Neuronal stem cell (in vitro differentiated cells): ENCODE measurements around the gene LYZL6.

Source experiments
- DNase-seq: peaks from one replicate; pipeline ENCODE4 v3.0.0-alpha.2; 2013; ENCODE audit warnings: low spot score
- H2AFZ ChIP-seq: one replicate; pipeline ENCODE4 v1.6.1; 2013; ENCODE audit warnings: mild to moderate bottlenecking, low read length, inconsistent platforms
- H2AK5ac ChIP-seq: 2 replicates; pipeline ENCODE4 v1.6.1; 2013; ENCODE audit warnings: low read depth, mild to moderate bottlenecking, inconsistent platforms, low read length, moderate library complexity, mixed read lengths
- H2BK120ac ChIP-seq: 2 replicates; pipeline ENCODE4 v1.6.1; 2013; ENCODE audit warnings: low read depth, mild to moderate bottlenecking, inconsistent platforms, low read length, moderate library complexity, mixed read lengths
- H2BK12ac ChIP-seq: one replicate; pipeline ENCODE4 v1.6.1; 2013; ENCODE audit warnings: low read length, inconsistent platforms
- H2BK15ac ChIP-seq: 2 replicates; pipeline ENCODE4 v1.6.1; 2013; ENCODE audit warnings: mild to moderate bottlenecking, low read length, inconsistent platforms, mixed read lengths
- H2BK5ac ChIP-seq: one replicate; pipeline ENCODE4 v1.6.1; 2013; ENCODE audit warnings: inconsistent platforms, mild to moderate bottlenecking, low read length, moderate library complexity
- H3K14ac ChIP-seq: one replicate; pipeline ENCODE4 v1.6.1; 2013; ENCODE audit warnings: low read length, inconsistent platforms
- H3K18ac ChIP-seq: 2 replicates; pipeline ENCODE4 v1.6.1; 2013; ENCODE audit warnings: low read length, inconsistent platforms
- H3K23ac ChIP-seq: 2 replicates; pipeline ENCODE4 v1.6.1; 2013; ENCODE audit warnings: low read depth, mild to moderate bottlenecking, mixed read lengths, low read length, inconsistent platforms; ENCODE audit not compliant: poor library complexity
- H3K27ac ChIP-seq: replicated peaks from 3 replicates; pipeline ENCODE4 v1.5.1; 2013; ENCODE audit warnings: low read length, inconsistent platforms
- H3K27me3 ChIP-seq, 3 experiments: 2 replicates each; pipeline ENCODE4 v1.6.1; 2013; ENCODE audit warnings: low read length in 3 of 3, mild to moderate bottlenecking in 2 of 3, inconsistent platforms in 1 of 3, low read depth in 1 of 3, mixed read lengths in 1 of 3, moderate library complexity in 1 of 3; ENCODE audit not compliant: control insufficient read depth in 3 of 3, insufficient read depth in 3 of 3
- H3K36me3 ChIP-seq, 2 donors: replicated peaks in 1 of 2; 2 replicates each; pipeline ENCODE4 v1.6.1; 2013; ENCODE audit warnings: low read length in 2 of 2; ENCODE audit not compliant: control insufficient read depth in 2 of 2, insufficient read depth in 2 of 2
- H3K4ac ChIP-seq: 2 replicates; pipeline ENCODE4 v1.6.1; 2013; ENCODE audit warnings: inconsistent platforms, mild to moderate bottlenecking, low read length, moderate library complexity
- H3K4me1 ChIP-seq, 2 donors: 1 replicate in 1 of 2; 2 replicates in 1 of 2; pipeline ENCODE4 v1.6.1; 2013; ENCODE audit warnings: low read length in 2 of 2, low read depth in 1 of 2; ENCODE audit not compliant: control insufficient read depth in 2 of 2, insufficient read depth in 1 of 2
- H3K4me2 ChIP-seq: one replicate; pipeline ENCODE4 v1.6.1; 2013; ENCODE audit warnings: mild to moderate bottlenecking, low read length, inconsistent platforms; ENCODE audit not compliant: insufficient read depth, poor library complexity, severe bottlenecking
- H3K4me3 ChIP-seq, 2 donors: 2 replicates each; pipeline ENCODE4 v1.5.1; 2013; ENCODE audit warnings: low read length in 2 of 2, mild to moderate bottlenecking in 2 of 2, inconsistent platforms in 1 of 2, moderate library complexity in 1 of 2
- H3K79me1 ChIP-seq: one replicate; pipeline ENCODE4 v1.6.1; 2013; ENCODE audit warnings: low read depth, mild to moderate bottlenecking, inconsistent platforms, low read length, moderate library complexity
- H3K9ac ChIP-seq: one replicate; pipeline ENCODE4 v1.6.1; 2013; ENCODE audit warnings: mild to moderate bottlenecking, low read depth, low read length, inconsistent platforms; ENCODE audit not compliant: poor library complexity
- H3K9me3 ChIP-seq, 2 donors: replicated peaks in 1 of 2; 2 replicates each; pipeline versions ENCODE3 to v1.6.1; 2013; ENCODE audit warnings: low read length in 2 of 2, mild to moderate bottlenecking in 2 of 2, inconsistent platforms in 1 of 2, low read depth in 1 of 2, mixed read lengths in 1 of 2, moderate library complexity in 1 of 2; ENCODE audit not compliant: control insufficient read depth in 2 of 2, insufficient read depth in 1 of 2
- H4K8ac ChIP-seq: one replicate; pipeline ENCODE4 v1.6.1; 2013; ENCODE audit warnings: low read depth, mild to moderate bottlenecking, inconsistent platforms, low read length, moderate library complexity
- H4K91ac ChIP-seq: one replicate; pipeline ENCODE4 v1.6.1; 2013; ENCODE audit warnings: low read length, low read depth, mild to moderate bottlenecking, inconsistent platforms; ENCODE audit not compliant: poor library complexity
- WGBS, 2 donors: extraction: QIAGEN DNeasy Blood & Tissue Kit; methylation state at CpG; one replicate each; pipeline ENCODE4 v1.1.7; 2013; ENCODE audit warnings: missing lambda C conversion rate in 2 of 2, mixed read lengths in 1 of 2; ENCODE audit not compliant: insufficient read length in 2 of 2, insufficient replicate concordance in 1 of 2; ENCODE audit errors: extremely low coverage in 2 of 2; 5-methylcytosine and 5-hydroxymethylcytosine counted together

LYZL6 gene

DNA sequence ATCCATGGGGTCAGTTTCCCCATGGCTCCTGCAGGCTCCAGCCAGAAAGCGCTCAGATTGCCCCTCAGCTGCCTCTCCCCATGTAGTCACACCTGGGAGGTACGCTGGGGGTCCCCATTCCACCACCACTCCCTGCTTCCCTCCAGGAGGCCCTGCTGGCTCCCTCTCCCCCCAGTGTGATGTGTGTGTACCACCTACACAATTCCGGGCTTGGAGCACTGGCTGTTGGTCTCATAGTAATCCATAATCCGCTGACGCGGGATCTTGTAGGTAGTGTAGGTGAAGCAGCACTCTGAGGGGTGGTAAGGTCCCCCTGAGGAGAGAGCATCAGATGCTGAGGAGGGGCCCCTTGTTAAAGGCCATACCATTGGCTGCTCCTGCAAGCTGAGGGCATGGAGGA is 40.6 kb upstream of the LYZL6 start:
- Histone ChIP-seq H2BK120ac (no peak overlapping the region), H3K4me2 (no peak overlapping the region), H3K27me3 (peaks cover 0 to 2% (median 0%) of the 10 kb centered on the region in 3 experiments), H3K36me3 (no peaks in the 10 kb centered on the region), H2BK5ac (no peak overlapping the region), H3K23ac (no peak overlapping the region), H3K4me1 (no peaks in the 10 kb centered on the region), H3K27ac (no peak overlapping the region), H4K8ac (no peak overlapping the region), H3K79me1 (no peaks in the 10 kb centered on the region), H2AFZ (no peak overlapping the region), H2AK5ac (peak overlapping the region; percentile 23), H3K4me3 (no peak overlapping the region), H2BK15ac (no peak overlapping the region), H4K91ac (no peak overlapping the region), H3K9ac (no peak overlapping the region), H2BK12ac (no peak overlapping the region), H3K18ac (peak overlapping the region; percentile 2), H3K14ac (peak overlapping the region; percentile 42), H3K9me3 (no peaks in the 10 kb centered on the region), H3K4ac (no peak overlapping the region)
- no peak for DNase-seq
- WGBS, 2 donors: no CpG with 5 or more reads among the region's 6 CpGs

DNA sequence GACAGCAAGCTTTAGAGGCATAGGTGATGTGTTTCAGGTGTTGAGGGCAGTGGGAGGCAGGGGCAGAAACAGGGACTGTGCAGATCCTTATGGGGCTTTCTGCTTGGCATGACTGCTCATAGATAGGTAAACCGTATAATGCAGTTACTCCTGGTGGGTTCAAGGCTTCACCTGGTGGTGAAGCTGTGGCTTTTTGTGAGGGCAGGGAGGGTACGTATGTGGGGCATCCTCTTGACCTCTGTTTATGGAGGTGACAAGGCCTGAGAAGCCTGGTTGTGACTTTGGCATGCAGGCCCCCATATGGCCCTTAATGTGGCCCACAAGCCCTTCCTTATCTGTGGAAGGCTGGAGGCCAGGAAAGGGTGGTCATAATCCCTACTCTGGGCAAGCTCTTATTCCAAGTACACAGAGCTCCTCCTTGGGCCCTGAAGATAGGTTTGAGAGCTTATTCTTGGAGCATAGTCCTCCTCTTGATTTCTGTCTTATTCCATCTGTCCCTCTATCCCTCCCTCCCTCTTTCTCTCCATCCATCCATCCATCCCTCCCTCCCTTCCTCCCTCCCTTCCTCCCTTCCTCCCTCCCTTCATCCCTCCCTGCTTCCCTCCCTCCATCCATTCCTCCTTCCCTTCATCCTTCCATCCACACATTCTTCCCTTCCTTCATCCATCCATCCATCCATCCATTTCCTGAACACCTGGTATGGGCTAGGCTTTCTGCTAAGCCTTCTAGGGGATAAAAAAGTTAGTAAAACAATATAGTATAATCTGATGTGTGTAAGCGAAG is 39.1 kb upstream of the LYZL6 start:
- Histone ChIP-seq H4K8ac (no peak overlapping the region), H2BK15ac (no peak overlapping the region), H2AFZ (no peak overlapping the region), H4K91ac (no peak overlapping the region), H3K4me2 (no peak overlapping the region), H2BK120ac (no peak overlapping the region), H3K9ac (no peak overlapping the region), H3K36me3 (no peaks in the 10 kb centered on the region), H2BK12ac (no peak overlapping the region), H3K23ac (no peak overlapping the region), H2BK5ac (no peak overlapping the region), H3K4me3 (no peak overlapping the region), H3K14ac (no peak overlapping the region), H3K4ac (no peak overlapping the region), H3K27ac (no peak overlapping the region), H3K18ac (no peak overlapping the region), H3K9me3 (no peaks in the 10 kb centered on the region), H3K4me1 (no peaks in the 10 kb centered on the region), H2AK5ac (no peak overlapping the region), H3K79me1 (no peaks in the 10 kb centered on the region), H3K27me3 (peaks cover 0 to 2% (median 0%) of the 10 kb centered on the region in 3 experiments)
- WGBS, 2 donors: no CpG with 5 or more reads among the region's 3 CpGs
- no peak for DNase-seq

DNA sequence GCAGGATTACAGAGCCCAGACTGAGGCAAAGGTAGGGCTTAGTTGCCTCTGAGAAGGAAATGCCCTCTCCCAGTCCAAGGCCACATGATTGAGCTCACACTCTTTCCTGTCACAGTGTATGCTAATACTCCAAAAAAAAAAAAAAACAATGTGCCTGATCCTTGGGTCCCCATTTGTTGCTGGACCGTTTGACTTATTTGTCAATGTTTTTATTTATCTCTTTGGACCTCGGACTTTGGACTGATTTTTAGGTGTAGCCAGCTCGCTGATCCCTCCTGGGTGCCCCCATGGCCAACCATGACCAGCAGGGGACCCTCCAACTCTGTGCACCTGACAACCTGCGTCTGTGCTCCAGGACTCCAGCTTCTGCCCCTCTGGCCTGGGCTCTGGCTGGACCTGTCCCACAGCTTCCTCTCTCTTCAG is 38.4 kb upstream of the LYZL6 start:
- Histone ChIP-seq H3K9me3 (no peaks in the 10 kb centered on the region), H4K8ac (no peak overlapping the region), H3K4me3 (no peak overlapping the region), H2AK5ac (no peak overlapping the region), H3K9ac (no peak overlapping the region), H3K36me3 (no peaks in the 10 kb centered on the region), H3K4me1 (no peaks in the 10 kb centered on the region), H3K14ac (no peak overlapping the region), H2BK15ac (no peak overlapping the region), H3K18ac (no peak overlapping the region), H3K27ac (no peak overlapping the region), H2BK12ac (no peak overlapping the region), H3K23ac (no peak overlapping the region), H3K4ac (no peak overlapping the region), H2BK5ac (no peak overlapping the region), H2AFZ (no peak overlapping the region), H4K91ac (no peak overlapping the region), H3K4me2 (no peak overlapping the region), H3K27me3 (peaks cover 0 to 2% (median 0%) of the 10 kb centered on the region in 3 experiments), H3K79me1 (no peaks in the 10 kb centered on the region), H2BK120ac (no peak overlapping the region)
- no peak for DNase-seq
- WGBS, 2 donors: no CpG with 5 or more reads among the region's 4 CpGs

DNA sequence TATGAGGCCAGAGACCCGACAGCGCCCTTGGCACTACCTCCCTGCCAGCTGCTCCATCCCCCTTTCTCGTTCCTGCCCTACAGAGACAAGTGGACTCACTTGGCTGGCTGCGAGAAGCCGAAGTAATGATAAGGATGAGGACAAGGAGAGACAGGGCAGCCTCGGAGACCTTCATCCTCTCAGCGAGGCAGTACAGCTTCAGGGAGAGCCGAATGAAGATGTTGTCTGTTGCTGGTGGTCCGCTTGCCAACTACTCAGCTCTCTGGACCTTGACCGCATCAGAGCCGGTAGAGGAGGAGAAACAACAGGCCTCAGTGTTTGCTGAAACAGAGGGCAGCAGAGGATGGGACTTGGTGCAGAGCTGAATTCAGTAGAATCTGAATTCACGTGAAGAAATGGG is 37.7 kb upstream of the LYZL6 start, which contains the start of gene CCL16:
Gene CCL16, minus strand, starts transcription at position 252 of the 400 bp plus-strand sequence. Its CDS starts 77 bp downstream, at position 175.
- H3K9me3 ChIP-seq: no peaks in the 10 kb centered on the region
- H2AFZ ChIP-seq: no peak within 1 kb of the TSS
- no peak for DNase-seq
- no peak within 1 kb of the TSS for H3K4me3 ChIP-seq
- no peaks in the 10 kb centered on the region for H3K79me1 ChIP-seq
- H4K91ac ChIP-seq: no peak within 1 kb of the TSS
- no peak within 1 kb of the TSS for H3K14ac ChIP-seq
- no peak within 1 kb of the TSS for H4K8ac ChIP-seq
- no peak within 1 kb of the TSS for H2AK5ac ChIP-seq
- no peak within 1 kb of the TSS for H2BK12ac ChIP-seq
- no peak within 1 kb of the TSS for H3K23ac ChIP-seq
- no peak within 1 kb of the TSS for H3K27ac ChIP-seq
- H3K9ac ChIP-seq: no peak within 1 kb of the TSS
- no peak within 1 kb of the TSS for H3K18ac ChIP-seq
- no peak within 1 kb of the TSS for H2BK15ac ChIP-seq
- H3K4me1 ChIP-seq: no peaks in the 10 kb centered on the region
- no peaks in the 10 kb centered on the region for H3K36me3 ChIP-seq
- H3K4me2 ChIP-seq: no peak within 1 kb of the TSS
- H2BK5ac ChIP-seq: no peak within 1 kb of the TSS
- H2BK120ac ChIP-seq: no peak within 1 kb of the TSS
- peaks cover 0 to 2% (median 0%) of the 10 kb centered on the region in 3 experiments for H3K27me3 ChIP-seq
- H3K4ac ChIP-seq: no peak within 1 kb of the TSS
- no CpG with 5 or more reads among the region's 12 CpGs for WGBS, 2 donors
